A549 (cell line): Measurements from ENCODE around the gene TMEM92.

Experiments
- CTCF ChIP-seq: fragments of >200 bp; sonication (Bioruptor Twin); formaldehyde crosslinking; IDR thresholded peaks from 3 replicates; pipeline ENCODE4 v1.5.1; 2016
- EP300 ChIP-seq, 2 experiments: fragments of >200 bp; sonication (Bioruptor Twin); formaldehyde crosslinking; IDR thresholded peaks; 2 replicates in 1 of 2; 3 replicates in 1 of 2; pipeline ENCODE4 v1.6.1; 2016 to 2017
- KDM5A ChIP-seq: fragments of 200-600 bp; sonication (generic); IDR thresholded peaks from 2 replicates; pipeline ENCODE4 v1.6.1; 2016; ENCODE audit warnings: antibody characterized with exemption, mild to moderate bottlenecking
- RARB ChIP-seq: fragments of 250-450 bp; sonication (Bioruptor Pico); IDR thresholded peaks from 2 replicates; pipeline ENCODE4 v1.8.0; 2021; ENCODE audit warnings: mild to moderate bottlenecking, moderate library complexity
- TF ChIP-seq, protein P1 (sequence below): fragments of 200-600 bp; sonication (generic); IDR thresholded peaks from 2 replicates; pipeline ENCODE4 v1.6.1; 2016; ENCODE audit warnings: antibody characterized with exemption, mild to moderate bottlenecking, moderate library complexity
- TF ChIP-seq, protein P2 (sequence below): fragments of 150-350 bp; IDR thresholded peaks from 2 replicates; pipeline ENCODE4 v1.6.1; 2014; ENCODE audit warnings: low read depth, mild to moderate bottlenecking, low read length

- no peak for TF ChIP-seq CTCF
- TF ChIP-seq, protein P1, sequence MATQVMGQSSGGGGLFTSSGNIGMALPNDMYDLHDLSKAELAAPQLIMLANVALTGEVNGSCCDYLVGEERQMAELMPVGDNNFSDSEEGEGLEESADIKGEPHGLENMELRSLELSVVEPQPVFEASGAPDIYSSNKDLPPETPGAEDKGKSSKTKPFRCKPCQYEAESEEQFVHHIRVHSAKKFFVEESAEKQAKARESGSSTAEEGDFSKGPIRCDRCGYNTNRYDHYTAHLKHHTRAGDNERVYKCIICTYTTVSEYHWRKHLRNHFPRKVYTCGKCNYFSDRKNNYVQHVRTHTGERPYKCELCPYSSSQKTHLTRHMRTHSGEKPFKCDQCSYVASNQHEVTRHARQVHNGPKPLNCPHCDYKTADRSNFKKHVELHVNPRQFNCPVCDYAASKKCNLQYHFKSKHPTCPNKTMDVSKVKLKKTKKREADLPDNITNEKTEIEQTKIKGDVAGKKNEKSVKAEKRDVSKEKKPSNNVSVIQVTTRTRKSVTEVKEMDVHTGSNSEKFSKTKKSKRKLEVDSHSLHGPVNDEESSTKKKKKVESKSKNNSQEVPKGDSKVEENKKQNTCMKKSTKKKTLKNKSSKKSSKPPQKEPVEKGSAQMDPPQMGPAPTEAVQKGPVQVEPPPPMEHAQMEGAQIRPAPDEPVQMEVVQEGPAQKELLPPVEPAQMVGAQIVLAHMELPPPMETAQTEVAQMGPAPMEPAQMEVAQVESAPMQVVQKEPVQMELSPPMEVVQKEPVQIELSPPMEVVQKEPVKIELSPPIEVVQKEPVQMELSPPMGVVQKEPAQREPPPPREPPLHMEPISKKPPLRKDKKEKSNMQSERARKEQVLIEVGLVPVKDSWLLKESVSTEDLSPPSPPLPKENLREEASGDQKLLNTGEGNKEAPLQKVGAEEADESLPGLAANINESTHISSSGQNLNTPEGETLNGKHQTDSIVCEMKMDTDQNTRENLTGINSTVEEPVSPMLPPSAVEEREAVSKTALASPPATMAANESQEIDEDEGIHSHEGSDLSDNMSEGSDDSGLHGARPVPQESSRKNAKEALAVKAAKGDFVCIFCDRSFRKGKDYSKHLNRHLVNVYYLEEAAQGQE, result no peak
- TF ChIP-seq, protein P2, sequence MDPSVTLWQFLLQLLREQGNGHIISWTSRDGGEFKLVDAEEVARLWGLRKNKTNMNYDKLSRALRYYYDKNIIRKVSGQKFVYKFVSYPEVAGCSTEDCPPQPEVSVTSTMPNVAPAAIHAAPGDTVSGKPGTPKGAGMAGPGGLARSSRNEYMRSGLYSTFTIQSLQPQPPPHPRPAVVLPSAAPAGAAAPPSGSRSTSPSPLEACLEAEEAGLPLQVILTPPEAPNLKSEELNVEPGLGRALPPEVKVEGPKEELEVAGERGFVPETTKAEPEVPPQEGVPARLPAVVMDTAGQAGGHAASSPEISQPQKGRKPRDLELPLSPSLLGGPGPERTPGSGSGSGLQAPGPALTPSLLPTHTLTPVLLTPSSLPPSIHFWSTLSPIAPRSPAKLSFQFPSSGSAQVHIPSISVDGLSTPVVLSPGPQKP, result no peak
- TF ChIP-seq RARB, result no peak
- TF ChIP-seq KDM5A, result no peak
- no peak for TF ChIP-seq EP300 (IDR thresholded peaks at IDR 0.05)
Observed at GRCh38 chr17:50316016-50316587, 41.8 kb downstream of the TMEM92 start.
